Measurements from ENCODE around the gene RYR2.
A peak's percentile ranks its signal among the peaks of the same experiment; 100 is the strongest.

The RYR2 gene

GRCh38 chr1:237041795-237042525, at the start of gene RYR2:
TSS of gene RYR2 (plus strand) at chr1:237042184. CDS start at chr1:237042522, 338 bp downstream.
- peak; percentile 80 for DNase-seq

- DNase-seq, result no peak
These were observed 49.5 kb upstream of the RYR2 start for GRCh38 chr1:236992449-236992848.

- DNase-seq, result no peak
These were observed 47.5 kb upstream of the RYR2 start for GRCh38 chr1:236994450-236994849.

GRCh38 chr1:236997361-236997760, 44.6 kb upstream of the RYR2 start:
- DNase-seq, result no peak

GRCh38 chr1:236997882-236998281, 44.1 kb upstream of the RYR2 start:
- DNase-seq, result peak; percentile 75

- peak; percentile 41 for DNase-seq
These were observed 43.4 kb upstream of the RYR2 start for GRCh38 chr1:236998546-236998945.

GRCh38 chr1:237000191-237000590, 41.8 kb upstream of the RYR2 start:
- no peak for DNase-seq

- no peak for DNase-seq
These were observed 38.5 kb upstream of the RYR2 start for GRCh38 chr1:237003516-237003915.

- no peak for DNase-seq
These were observed 37.9 kb upstream of the RYR2 start, which contains the start of gene MT1HL1 for GRCh38 chr1:237004116-237004515. TSS of gene MT1HL1 (minus strand) at chr1:237004441. CDS start at chr1:237004372, 69 bp downstream.

GRCh38 chr1:237005674-237006073, 36.3 kb upstream of the RYR2 start:
- no peak for DNase-seq

GRCh38 chr1:237007147-237007881, 34.7 kb upstream of the RYR2 start:
- no peak for DNase-seq

- no peak for DNase-seq
These were observed 32.4 kb upstream of the RYR2 start for GRCh38 chr1:237009611-237010010.

GRCh38 chr1:237011432-237011831, 30.6 kb upstream of the RYR2 start:
- no peak for DNase-seq

- DNase-seq, result no peak
These were observed 29.6 kb upstream of the RYR2 start for GRCh38 chr1:237012361-237012760.

- DNase-seq, result peak; percentile 59
These were observed 29.1 kb upstream of the RYR2 start for GRCh38 chr1:237012788-237013383.

GRCh38 chr1:237013608-237014007, 28.4 kb upstream of the RYR2 start:
- DNase-seq, result no peak

GRCh38 chr1:237016626-237017025, 25.4 kb upstream of the RYR2 start:
- DNase-seq, result no peak

- no peak for DNase-seq
These were observed 23.1 kb upstream of the RYR2 start for GRCh38 chr1:237018896-237019295.

- DNase-seq, result no peak
These were observed 16.5 kb upstream of the RYR2 start for GRCh38 chr1:237025358-237026074.

- DNase-seq, result no peak
These were observed 12.7 kb upstream of the RYR2 start for GRCh38 chr1:237029240-237029639.

- DNase-seq, result no peak
These were observed 12.0 kb upstream of the RYR2 start for GRCh38 chr1:237029850-237030535.

- DNase-seq, result no peak
These were observed 10.5 kb upstream of the RYR2 start for GRCh38 chr1:237031480-237031879.

GRCh38 chr1:237032029-237032428, 10.0 kb upstream of the RYR2 start:
- no peak for DNase-seq
